ENCODE results near the gene ANKRD33B. TPM values are rescaled to one million over a fixed set of nuclear protein-coding genes. Genes with fewer than 3 reads are reported as not detected.
A peak's percentile ranks its signal among the peaks of the same experiment; 100 is the strongest.

ANKRD33B gene
- total and polyA plus RNA-seq, 2 experiments from 2014 or later, result 2.9 to 15.4 TPM

DNA sequence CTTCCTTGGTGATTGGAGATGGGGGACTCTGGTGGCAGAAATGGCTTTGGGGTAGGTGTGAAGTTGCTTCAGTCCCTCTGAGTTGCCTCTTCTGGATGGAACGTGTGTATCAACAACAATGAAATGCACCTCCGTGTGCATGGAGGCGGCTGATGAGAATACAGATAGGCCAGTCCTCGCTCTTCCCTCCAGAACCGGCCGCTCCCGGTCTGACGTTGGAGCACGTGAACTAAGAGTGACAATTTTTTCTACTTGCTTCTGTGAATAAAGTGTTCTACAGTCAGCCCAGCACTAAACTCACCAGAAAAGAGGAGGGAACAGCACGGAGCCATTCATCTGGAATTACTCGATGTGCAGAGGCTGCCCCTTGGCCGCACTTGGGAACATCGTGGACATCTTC lies 90.7 kb downstream of the ANKRD33B start (continued):
- TF ChIP-seq, protein P1, sequence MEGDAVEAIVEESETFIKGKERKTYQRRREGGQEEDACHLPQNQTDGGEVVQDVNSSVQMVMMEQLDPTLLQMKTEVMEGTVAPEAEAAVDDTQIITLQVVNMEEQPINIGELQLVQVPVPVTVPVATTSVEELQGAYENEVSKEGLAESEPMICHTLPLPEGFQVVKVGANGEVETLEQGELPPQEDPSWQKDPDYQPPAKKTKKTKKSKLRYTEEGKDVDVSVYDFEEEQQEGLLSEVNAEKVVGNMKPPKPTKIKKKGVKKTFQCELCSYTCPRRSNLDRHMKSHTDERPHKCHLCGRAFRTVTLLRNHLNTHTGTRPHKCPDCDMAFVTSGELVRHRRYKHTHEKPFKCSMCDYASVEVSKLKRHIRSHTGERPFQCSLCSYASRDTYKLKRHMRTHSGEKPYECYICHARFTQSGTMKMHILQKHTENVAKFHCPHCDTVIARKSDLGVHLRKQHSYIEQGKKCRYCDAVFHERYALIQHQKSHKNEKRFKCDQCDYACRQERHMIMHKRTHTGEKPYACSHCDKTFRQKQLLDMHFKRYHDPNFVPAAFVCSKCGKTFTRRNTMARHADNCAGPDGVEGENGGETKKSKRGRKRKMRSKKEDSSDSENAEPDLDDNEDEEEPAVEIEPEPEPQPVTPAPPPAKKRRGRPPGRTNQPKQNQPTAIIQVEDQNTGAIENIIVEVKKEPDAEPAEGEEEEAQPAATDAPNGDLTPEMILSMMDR (conservative IDR thresholded peaks at IDR 0.05; ENCODE audit: low read depth in 2 of 2), result no peak

DNA sequence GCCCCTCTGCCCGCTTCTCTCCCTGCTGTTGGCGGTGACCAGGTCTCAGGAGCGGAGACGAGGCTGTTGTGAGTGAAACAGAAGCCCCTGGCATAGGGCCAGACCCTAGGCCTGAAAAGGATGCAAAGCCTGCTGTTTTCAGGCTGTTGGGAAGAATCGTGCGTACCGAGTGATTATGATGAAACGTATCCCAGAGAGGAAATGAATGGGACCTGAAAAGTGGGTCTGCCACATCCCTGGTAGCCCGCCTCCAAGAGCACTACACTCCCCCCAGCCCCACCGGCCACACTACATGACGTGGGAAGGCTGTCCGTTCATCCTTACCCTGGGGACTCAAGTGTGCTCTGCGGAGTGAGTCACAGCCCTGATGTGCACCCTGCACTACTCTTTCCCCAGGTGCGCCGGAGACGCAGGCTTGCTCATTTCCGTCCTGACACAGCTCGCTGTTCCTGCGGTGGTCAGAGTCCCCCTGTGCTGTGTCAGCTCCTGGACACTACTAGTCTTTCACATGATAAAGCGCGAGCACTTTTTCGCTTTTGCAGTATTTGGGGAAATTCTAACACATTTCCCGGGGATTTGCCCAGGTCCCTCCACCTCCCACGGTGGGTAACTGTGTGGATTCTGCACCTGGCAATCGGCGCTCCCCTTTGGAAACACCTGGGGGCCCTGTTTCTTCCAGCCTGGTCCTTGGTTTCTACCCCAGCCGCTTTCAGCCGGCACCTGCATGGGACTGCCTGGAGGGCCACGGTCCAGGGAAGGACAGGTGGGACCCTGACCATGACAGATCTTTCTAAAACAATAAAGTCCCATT lies 91.5 kb downstream of the ANKRD33B start:
- Histone ChIP-seq H3K9me2 (ENCODE audit: insufficient read depth) (no peaks in the 10 kb centered on the region), H4K20me1 (replicated peaks; ENCODE audit: insufficient read depth) (no peaks in the 10 kb centered on the region), H3K4me1 (ENCODE audit: insufficient read depth) (no peaks in the 10 kb centered on the region), H3K27me3 (ENCODE audit: insufficient read depth) (no peaks in the 10 kb centered on the region), H3K36me3 (ENCODE audit: insufficient read depth) (no peaks in the 10 kb centered on the region), H3F3A (replicated peaks; ENCODE audit: low read depth) (0 out of 2 replicates have a peak, but pooled peaks cover 3% of the 10 kb centered on the region), H3K4me3 (no peak overlapping the region), H3K79me2 (replicated peaks; ENCODE audit: insufficient read depth) (no peaks in the 10 kb centered on the region), H3K4me2 (no peak overlapping the region), H3K27ac (ENCODE audit: low read depth) (no peak overlapping the region), H2AFZ (no peak overlapping the region)
- Mint-ChIP-seq H3K27me3 (ENCODE audit: insufficient read depth, low read depth, poor library complexity) (peaks cover 5% of the 10 kb centered on the region), H3K36me3 (ENCODE audit: low read depth) (peaks cover 8% of the 10 kb centered on the region; the same call in 2 of the 3 replicates), H3K27ac (peak overlapping the region; percentile 85), H3K4me1 (peaks cover 19% of the 10 kb centered on the region; the same call in 2 of the 3 replicates), H3K4me3 (no peak overlapping the region), H3K9me3 (no peaks in the 10 kb centered on the region)
- no peak for DNase-seq (ENCODE audit: low spot score)
- TF ChIP-seq ZNF114 (CRISPR knock-in tag; IDR thresholded peaks at IDR 0.05), result no peak
- TF ChIP-seq, protein P1 (conservative IDR thresholded peaks at IDR 0.05; ENCODE audit: low read depth in 2 of 2), result 0 out of 4 replicates have a peak, but pooled peaks of 1 of the 2 experiments have one; percentile 5
- peak; percentile 66 for ATAC-seq

DNA sequence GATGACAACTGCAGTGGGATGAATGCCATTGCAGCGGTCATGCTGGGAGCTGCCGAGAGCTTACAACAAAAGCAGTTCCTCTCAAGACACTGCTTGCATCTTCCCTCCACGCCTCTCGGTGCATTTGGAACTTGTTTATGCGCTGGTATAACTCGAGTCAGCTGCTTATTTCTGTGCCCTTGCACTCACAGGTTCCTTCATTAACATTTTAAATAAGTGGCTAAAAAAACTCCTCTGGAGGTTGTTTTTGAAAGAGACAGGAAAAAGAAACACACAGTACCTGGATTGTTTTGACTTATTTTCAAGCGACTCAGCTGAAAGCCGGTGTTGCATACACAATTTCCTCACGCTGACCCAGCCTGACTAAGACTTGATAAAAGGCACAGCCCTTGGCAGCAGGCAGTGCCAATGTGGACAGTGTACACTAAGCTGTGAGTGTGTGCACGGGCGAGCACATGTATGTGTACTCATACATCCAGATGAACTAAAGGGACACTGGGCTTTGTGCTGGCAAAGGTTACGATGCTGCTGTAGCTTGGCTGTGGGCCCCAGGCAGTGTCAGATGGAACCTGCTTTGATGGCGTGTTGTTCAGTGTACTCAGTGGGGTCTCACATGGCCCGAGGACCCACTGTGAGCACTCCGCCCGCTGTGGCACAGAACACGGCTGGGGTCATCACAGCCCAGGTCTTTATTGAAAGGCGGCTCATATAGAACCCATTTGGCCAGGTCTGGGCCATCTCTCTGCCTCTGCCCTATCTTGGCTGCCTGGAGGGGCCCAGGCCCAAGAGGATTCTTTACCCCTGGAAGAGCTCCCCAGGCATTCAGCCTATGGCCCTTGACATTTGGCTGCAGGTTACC lies 92.3 kb downstream of the ANKRD33B start:
- H2AFZ ChIP-seq, result no peak overlapping the region
- peaks cover 5% of the 10 kb centered on the region for H3K27me3 Mint-ChIP-seq (ENCODE audit: insufficient read depth, low read depth, poor library complexity)
- no peaks in the 10 kb centered on the region for H3K79me2 ChIP-seq (replicated peaks; ENCODE audit: insufficient read depth)
- peaks cover 1% of the 10 kb centered on the region; the same call in 2 of the 3 replicates for H3K36me3 Mint-ChIP-seq (ENCODE audit: low read depth)
- no peaks in the 10 kb centered on the region for H3K9me2 ChIP-seq (ENCODE audit: insufficient read depth)
- H3K4me3 ChIP-seq, result no peak overlapping the region
- no peak overlapping the region for H3K4me2 ChIP-seq
- no peak overlapping the region for H3K4me3 Mint-ChIP-seq
- H3K4me1 ChIP-seq (ENCODE audit: insufficient read depth), result no peaks in the 10 kb centered on the region
- no peak; the same call in 2 of the 3 replicates for ATAC-seq
- peak overlapping the region; percentile 85 for H3K27ac Mint-ChIP-seq
- peaks cover 19% of the 10 kb centered on the region; the same call in 2 of the 3 replicates for H3K4me1 Mint-ChIP-seq
- no peaks in the 10 kb centered on the region for H3K27me3 ChIP-seq (ENCODE audit: insufficient read depth)
- H3K27ac ChIP-seq (ENCODE audit: low read depth), result no peak overlapping the region
- no peaks in the 10 kb centered on the region for H4K20me1 ChIP-seq (replicated peaks; ENCODE audit: insufficient read depth)
- no peaks in the 10 kb centered on the region for H3K36me3 ChIP-seq (ENCODE audit: insufficient read depth)
- no peaks in the 10 kb centered on the region for H3K9me3 Mint-ChIP-seq
- 0 out of 2 replicates have a peak, but pooled peaks cover 3% of the 10 kb centered on the region for H3F3A ChIP-seq (replicated peaks; ENCODE audit: low read depth)
- DNase-seq (ENCODE audit: low spot score), result no peak
- TF ChIP-seq CREB1 (CRISPR knock-in tag; IDR thresholded peaks at IDR 0.05; ENCODE audit: low read depth), result no peak
- no peak for TF ChIP-seq ZNF114 (CRISPR knock-in tag; IDR thresholded peaks at IDR 0.05)
- TF ChIP-seq, protein P2, sequence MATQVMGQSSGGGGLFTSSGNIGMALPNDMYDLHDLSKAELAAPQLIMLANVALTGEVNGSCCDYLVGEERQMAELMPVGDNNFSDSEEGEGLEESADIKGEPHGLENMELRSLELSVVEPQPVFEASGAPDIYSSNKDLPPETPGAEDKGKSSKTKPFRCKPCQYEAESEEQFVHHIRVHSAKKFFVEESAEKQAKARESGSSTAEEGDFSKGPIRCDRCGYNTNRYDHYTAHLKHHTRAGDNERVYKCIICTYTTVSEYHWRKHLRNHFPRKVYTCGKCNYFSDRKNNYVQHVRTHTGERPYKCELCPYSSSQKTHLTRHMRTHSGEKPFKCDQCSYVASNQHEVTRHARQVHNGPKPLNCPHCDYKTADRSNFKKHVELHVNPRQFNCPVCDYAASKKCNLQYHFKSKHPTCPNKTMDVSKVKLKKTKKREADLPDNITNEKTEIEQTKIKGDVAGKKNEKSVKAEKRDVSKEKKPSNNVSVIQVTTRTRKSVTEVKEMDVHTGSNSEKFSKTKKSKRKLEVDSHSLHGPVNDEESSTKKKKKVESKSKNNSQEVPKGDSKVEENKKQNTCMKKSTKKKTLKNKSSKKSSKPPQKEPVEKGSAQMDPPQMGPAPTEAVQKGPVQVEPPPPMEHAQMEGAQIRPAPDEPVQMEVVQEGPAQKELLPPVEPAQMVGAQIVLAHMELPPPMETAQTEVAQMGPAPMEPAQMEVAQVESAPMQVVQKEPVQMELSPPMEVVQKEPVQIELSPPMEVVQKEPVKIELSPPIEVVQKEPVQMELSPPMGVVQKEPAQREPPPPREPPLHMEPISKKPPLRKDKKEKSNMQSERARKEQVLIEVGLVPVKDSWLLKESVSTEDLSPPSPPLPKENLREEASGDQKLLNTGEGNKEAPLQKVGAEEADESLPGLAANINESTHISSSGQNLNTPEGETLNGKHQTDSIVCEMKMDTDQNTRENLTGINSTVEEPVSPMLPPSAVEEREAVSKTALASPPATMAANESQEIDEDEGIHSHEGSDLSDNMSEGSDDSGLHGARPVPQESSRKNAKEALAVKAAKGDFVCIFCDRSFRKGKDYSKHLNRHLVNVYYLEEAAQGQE (IDR thresholded peaks at IDR 0.05; ENCODE audit: unreplicated experiment), result no peak
- TF ChIP-seq, protein P1 (conservative IDR thresholded peaks at IDR 0.05; ENCODE audit: low read depth in 2 of 2), result no peak
- TF ChIP-seq NANOG (IDR thresholded peaks at IDR 0.05; ENCODE audit: borderline replicate concordance), result no peak

Measured in GM23338 (cell line).